HepG2 (cell line): ENCODE results near the gene BCL11B.

ENCODE experiments used
- CTCF ChIP-seq: sonication (generic); formaldehyde crosslinking; IDR thresholded peaks from 2 replicates; pipeline ENCODE4 v1.5.0; 2020; ENCODE audit warnings: mild to moderate bottlenecking, missing genetic modification reagents, moderate library complexity
- EZH2 ChIP-seq: conservative IDR thresholded peaks from 2 replicates; pipeline ENCODE4 v1.6.1; 2012; ENCODE audit warnings: mild to moderate bottlenecking, low read depth, low read length, moderate library complexity
- GMEB1 ChIP-seq: sonication (generic); formaldehyde crosslinking; IDR thresholded peaks from 2 replicates; pipeline ENCODE4 v1.5.1; 2020; ENCODE audit warnings: missing genetic modification reagents, mild to moderate bottlenecking, borderline replicate concordance
- KDM1A ChIP-seq: IDR thresholded peaks from 2 replicates; pipeline ENCODE4 v1.6.1; 2016; ENCODE audit warnings: missing compliant biosample characterization
- KDM5A ChIP-seq: fragments of 200-600 bp; sonication (generic); IDR thresholded peaks from 2 replicates; pipeline ENCODE4 v1.7.0; 2018; ENCODE audit warnings: antibody characterized with exemption, mild to moderate bottlenecking, low read length, borderline replicate concordance
- MIXL1 ChIP-seq: IDR thresholded peaks from 2 replicates; pipeline ENCODE4 v1.6.1; 2016
- NFE2L2 ChIP-seq: fragments of 150-350 bp; IDR thresholded peaks from 2 replicates; pipeline ENCODE4 v1.6.1; 2014; ENCODE audit warnings: low read length
- NPAS2 ChIP-seq: sonication (generic); formaldehyde crosslinking; IDR thresholded peaks from 2 replicates; pipeline ENCODE4 v1.8.0; 2022; ENCODE audit warnings: mild to moderate bottlenecking, missing genetic modification reagents, borderline replicate concordance
- NR2C2 ChIP-seq: sonication (generic); formaldehyde crosslinking; IDR thresholded peaks from 2 replicates; pipeline ENCODE4 v1.4.0; 2020; ENCODE audit warnings: missing genetic modification reagents, mild to moderate bottlenecking, moderate library complexity, borderline replicate concordance
- PHF20 ChIP-seq: sonication (generic); formaldehyde crosslinking; IDR thresholded peaks from 2 replicates; pipeline ENCODE4 v1.5.0; 2020; ENCODE audit warnings: mild to moderate bottlenecking, missing genetic modification reagents
- POLR2A ChIP-seq, 2 experiments: IDR thresholded peaks; 2 replicates each; pipeline ENCODE4 v1.6.1; 2011; ENCODE audit warnings: low read depth in 2 of 2, low read length in 2 of 2, mild to moderate bottlenecking in 1 of 2, moderate library complexity in 1 of 2; ENCODE audit not compliant: insufficient read depth in 1 of 2
- SRF ChIP-seq: IDR thresholded peaks from 2 replicates; pipeline ENCODE4 v1.6.1; 2011; ENCODE audit warnings: mild to moderate bottlenecking, low read depth, low read length, moderate library complexity
- ZNF749 ChIP-seq: sonication (generic); formaldehyde crosslinking; IDR thresholded peaks from 2 replicates; pipeline ENCODE4 v1.8.0; 2022; ENCODE audit warnings: mild to moderate bottlenecking, missing genetic modification reagents, moderate library complexity, borderline replicate concordance
- ZNF800 ChIP-seq: sonication (generic); formaldehyde crosslinking; IDR thresholded peaks from 2 replicates; pipeline ENCODE4 v1.4.0; 2020; ENCODE audit warnings: missing genetic modification reagents

DNA sequence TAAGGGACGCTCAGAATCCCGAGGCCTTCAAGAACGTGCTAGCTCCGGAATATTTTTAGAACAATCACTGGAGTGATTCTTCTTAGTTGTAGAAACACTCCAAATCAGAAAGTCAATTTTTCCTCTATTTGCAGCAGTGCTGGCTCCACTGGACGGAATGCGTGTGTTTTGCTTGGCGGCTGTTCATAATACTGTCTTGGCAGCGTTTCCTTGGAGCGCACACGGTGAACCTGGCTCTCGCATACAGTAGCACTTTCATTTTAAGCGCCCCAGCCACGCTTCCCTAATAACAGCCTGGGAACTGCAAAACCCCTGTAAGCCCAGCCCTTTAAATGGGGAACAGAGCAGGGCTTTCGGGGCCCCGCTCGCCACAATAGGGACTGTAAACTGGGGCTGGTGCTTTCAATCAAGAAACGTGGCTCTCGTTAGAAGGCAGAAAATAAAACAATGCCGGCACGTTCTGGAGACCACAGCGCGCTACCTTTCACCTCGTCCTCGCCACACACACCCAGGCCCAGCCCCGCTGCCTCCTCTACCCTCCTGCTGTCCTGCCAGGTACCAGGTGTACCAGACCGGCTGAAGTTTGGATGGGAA is 79.9 kb downstream of the BCL11B start:
- TF ChIP-seq NFE2L2 (no peak), GMEB1 (no peak), PHF20 (CRISPR knock-in tag) (no peak), CTCF (no peak), KDM1A (CRISPR knock-in tag) (no peak), ZNF800 (CRISPR knock-in tag) (no peak), NPAS2 (CRISPR knock-in tag) (no peak), POLR2A (IDR thresholded peaks at IDR 0.05; ENCODE audit: insufficient read depth in 1 of 2, low read depth in 2 of 2, low read length in 2 of 2) (no peak), MIXL1 (CRISPR knock-in tag) (no peak), NR2C2 (CRISPR knock-in tag) (no peak), SRF (no peak), KDM5A (no peak), ZNF749 (CRISPR knock-in tag) (no peak), EZH2 (no peak)
